ENCODE results near the gene PAXX. TPM values are rescaled to one million over a fixed set of nuclear protein-coding genes. Genes with fewer than 3 reads are reported as not detected.

Gene PAXX
- total RNA-seq, 1 donor from 2014 or later: 45.1 TPM

DNA sequence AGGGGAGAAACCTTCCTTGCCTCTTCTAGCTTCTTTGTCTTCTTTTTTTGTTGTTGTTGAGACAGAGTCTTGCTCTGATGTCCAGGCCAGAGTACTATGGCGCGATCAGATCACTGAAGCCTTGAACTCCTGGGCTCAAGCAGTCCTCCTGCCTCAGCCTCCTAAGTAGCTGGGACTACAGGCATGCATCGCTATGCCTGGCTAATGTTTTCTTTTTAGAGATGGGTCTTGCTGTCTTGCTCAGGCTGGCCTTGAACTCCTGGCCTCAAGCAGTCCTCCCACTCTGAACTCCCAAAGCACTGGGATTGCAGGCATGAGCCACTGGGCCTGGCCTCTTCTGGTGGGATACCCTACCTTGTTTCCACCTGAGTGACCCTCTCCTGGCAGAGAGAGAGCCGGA, 3.4 kb upstream of the PAXX start:
- ATAC-seq (no peak), DNase-seq (no peak)
- Histone ChIP-seq H3K4me1 (peaks cover 27% of the 10 kb centered on the region), H3K9me3 (no peaks in the 10 kb centered on the region), H3K27me3 (ENCODE audit: low read depth) (peaks cover 28% of the 10 kb centered on the region), H3K27ac (no peak overlapping the region), H3K4me3 (no peak overlapping the region), H3K36me3 (peaks cover 7% of the 10 kb centered on the region)
- TF ChIP-seq, protein P1, sequence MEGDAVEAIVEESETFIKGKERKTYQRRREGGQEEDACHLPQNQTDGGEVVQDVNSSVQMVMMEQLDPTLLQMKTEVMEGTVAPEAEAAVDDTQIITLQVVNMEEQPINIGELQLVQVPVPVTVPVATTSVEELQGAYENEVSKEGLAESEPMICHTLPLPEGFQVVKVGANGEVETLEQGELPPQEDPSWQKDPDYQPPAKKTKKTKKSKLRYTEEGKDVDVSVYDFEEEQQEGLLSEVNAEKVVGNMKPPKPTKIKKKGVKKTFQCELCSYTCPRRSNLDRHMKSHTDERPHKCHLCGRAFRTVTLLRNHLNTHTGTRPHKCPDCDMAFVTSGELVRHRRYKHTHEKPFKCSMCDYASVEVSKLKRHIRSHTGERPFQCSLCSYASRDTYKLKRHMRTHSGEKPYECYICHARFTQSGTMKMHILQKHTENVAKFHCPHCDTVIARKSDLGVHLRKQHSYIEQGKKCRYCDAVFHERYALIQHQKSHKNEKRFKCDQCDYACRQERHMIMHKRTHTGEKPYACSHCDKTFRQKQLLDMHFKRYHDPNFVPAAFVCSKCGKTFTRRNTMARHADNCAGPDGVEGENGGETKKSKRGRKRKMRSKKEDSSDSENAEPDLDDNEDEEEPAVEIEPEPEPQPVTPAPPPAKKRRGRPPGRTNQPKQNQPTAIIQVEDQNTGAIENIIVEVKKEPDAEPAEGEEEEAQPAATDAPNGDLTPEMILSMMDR (IDR thresholded peaks at IDR 0.05): no peak
- intact Hi-C loops (cut with DNase I): no loop called here

DNA sequence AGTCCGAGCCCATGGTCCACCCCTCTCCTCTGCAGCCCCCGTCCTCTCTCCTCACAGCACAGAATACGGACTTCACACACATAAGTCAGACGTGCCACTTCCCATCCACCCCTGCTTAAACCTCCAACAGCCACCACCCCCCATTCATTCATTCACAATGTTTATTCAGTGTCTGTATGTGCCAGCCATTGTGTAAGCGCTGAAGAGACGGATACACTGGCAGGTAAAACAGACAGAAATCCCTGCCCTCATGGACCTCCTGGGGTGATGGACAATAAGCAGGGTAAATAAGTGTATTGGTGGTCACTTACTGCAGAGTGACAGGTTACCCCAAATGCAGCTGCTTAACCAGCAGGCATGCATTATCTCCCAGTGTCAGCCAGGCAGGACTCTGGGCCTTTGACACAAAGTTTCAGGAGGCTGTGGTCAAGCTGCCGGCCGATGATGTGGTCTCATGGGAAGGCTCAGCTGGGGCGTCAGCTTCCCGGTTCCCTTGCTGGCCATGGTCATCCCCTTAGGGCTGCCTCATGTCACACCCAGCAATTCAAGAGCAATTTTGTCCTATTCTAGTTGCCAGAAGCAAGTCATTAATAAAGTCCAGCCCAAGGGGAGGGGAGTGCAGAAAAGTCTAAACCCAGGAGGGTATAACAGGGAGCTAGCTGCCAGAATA, 1.8 kb upstream of the PAXX start:
- H3K27ac ChIP-seq: no peak overlapping the region

DNA sequence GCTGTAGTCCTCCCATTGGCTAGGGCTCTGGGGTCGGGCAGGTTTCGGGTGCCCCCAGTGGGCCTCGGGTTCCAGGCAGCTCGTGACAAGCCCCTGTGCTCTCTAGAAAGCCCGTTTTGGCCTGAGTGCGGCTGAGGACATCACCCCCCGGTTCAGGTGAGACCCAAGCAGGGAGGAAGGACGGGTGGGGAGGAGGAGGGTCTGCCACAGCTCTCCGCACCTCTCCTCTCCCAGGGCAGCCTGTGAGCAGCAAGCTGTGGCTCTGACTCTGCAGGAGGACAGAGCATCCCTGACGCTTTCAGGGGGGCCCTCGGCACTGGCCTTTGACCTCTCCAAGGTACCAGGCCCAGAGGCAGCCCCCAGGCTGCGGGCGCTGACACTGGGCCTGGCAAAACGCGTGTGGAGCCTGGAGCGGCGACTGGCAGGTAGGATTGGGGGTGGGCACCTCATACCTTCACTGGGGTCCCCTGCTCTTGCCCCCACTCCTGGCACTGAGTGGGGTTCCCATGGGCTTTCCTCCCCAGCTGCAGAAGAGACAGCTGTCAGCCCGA, 672 bp downstream of the PAXX start:
- Histone ChIP-seq H3K27me3 (ENCODE audit: low read depth) (no peaks in the 10 kb centered on the region), H3K27ac (peak overlapping the region; percentile 85), H3K36me3 (peaks cover 16% of the 10 kb centered on the region), H3K4me1 (peaks cover 60% of the 10 kb centered on the region), H3K4me3 (peak overlapping the region; percentile 90), H3K9me3 (no peaks in the 10 kb centered on the region)
- DNase-seq (no peak), ATAC-seq (no peak)
- TF ChIP-seq, protein P1 (IDR thresholded peaks at IDR 0.05): no peak
- intact Hi-C loops (cut with DNase I): no loop called here

More for the DNA sequence above, 1.8 kb upstream of the PAXX start:
- no peak for DNase-seq
- Histone ChIP-seq H3K9me3 (no peaks in the 10 kb centered on the region), H3K4me3 (no peak overlapping the region), H3K4me1 (peaks cover 37% of the 10 kb centered on the region), H3K27me3 (ENCODE audit: low read depth) (peaks cover 15% of the 10 kb centered on the region), H3K36me3 (peaks cover 16% of the 10 kb centered on the region)
- intact Hi-C loops (cut with DNase I): no loop called here
- TF ChIP-seq, protein P1 (IDR thresholded peaks at IDR 0.05): no peak
- no peak for ATAC-seq

DNA sequence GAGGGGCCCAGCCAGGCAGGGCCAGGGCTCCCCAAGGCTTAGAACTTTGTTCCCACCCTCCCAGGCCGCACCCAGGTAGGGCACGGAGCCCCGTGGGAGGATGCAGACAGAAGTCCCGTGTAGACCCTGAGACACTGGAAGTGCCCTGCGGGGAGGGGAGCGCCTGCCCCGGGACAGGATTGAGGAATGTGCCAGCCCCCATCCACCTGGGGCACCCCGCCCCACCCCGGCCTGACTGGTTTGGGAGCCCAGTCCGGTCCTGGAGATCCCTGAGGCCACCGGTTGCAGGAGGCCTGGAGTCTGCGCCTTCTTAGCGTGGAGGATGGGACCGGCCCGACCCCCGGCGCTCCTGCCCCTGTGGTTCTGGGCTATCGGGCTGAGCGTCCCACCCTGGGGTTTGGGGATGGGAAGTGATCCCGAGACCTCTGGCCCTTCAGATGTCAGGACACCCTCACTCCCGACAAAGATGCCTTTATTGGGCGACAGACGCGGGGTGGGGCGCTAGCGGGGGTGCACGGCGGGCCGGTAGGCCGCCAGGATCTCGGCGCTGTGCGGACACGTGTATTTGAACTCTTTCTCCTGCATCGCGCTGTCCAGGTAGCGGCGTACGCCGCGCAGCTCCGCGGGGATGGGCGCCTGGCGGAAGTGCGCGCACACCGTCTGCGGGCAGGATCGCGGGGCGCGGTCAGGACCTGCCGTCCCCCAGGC, 2.1 kb downstream of the PAXX start:
- H3K4me3 ChIP-seq: no peak overlapping the region

DNA sequence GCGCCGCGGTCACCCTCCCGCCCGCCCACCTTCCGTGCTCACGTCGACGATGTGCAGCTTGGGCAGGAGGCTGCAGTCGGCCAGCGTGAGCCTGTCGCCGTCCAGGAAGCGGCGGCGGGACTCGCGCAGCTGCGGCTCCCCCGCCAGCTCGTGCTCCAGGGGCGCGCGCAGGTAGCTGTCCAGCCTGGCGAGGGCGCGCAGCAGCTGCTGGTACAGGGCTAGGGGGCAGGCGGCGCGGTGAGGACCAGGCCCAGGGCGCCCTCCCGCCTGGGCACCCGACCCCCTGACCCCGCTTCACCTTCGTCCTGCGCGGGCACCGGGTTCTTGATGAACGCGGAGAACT, 2.6 kb downstream of the PAXX start:
- Histone ChIP-seq H3K4me3 (peak overlapping the region; percentile 55), H3K27ac (no peak overlapping the region), H3K4me1 (peaks cover 67% of the 10 kb centered on the region), H3K27me3 (ENCODE audit: low read depth) (no peaks in the 10 kb centered on the region), H3K9me3 (no peaks in the 10 kb centered on the region), H3K36me3 (peaks cover 16% of the 10 kb centered on the region)
- TF ChIP-seq, protein P1 (IDR thresholded peaks at IDR 0.05): no peak
- DNase-seq (no peak), ATAC-seq (no peak)
- intact Hi-C loops (cut with DNase I): no loop called here

More for the DNA sequence above, 2.1 kb downstream of the PAXX start:
- ATAC-seq: no peak
- H3K4me1 ChIP-seq: peaks cover 61% of the 10 kb centered on the region
- TF ChIP-seq, protein P1 (IDR thresholded peaks at IDR 0.05): no peak
- no peaks in the 10 kb centered on the region for H3K27me3 ChIP-seq (ENCODE audit: low read depth)
- no peak for DNase-seq
- H3K9me3 ChIP-seq: no peaks in the 10 kb centered on the region
- peaks cover 16% of the 10 kb centered on the region for H3K36me3 ChIP-seq
- intact Hi-C loops (cut with DNase I): no loop called here
- H3K27ac ChIP-seq: no peak overlapping the region

Measured in lower lobe of right lung (tissue), 2 donors.